K562 (cell line): ENCODE results near the gene KDM2B. TPM values are rescaled to one million over a fixed set of nuclear protein-coding genes. Genes with fewer than 3 reads are reported as not detected.

ENCODE experiments used
- MTA2 ChIP-seq: fragments of 450-650 bp; IDR thresholded peaks from 2 replicates; pipeline ENCODE4 v1.6.1; 2016; ENCODE audit warnings: low read depth
- SMAD3 ChIP-seq: fragments of 450-650 bp; formaldehyde crosslinking; conservative IDR thresholded peaks from 2 replicates; pipeline ENCODE4 v1.4.0; 2020; ENCODE audit warnings: mild to moderate bottlenecking
- ZNF212 ChIP-seq: fragments of 450-650 bp; formaldehyde crosslinking; IDR thresholded peaks from 2 replicates; pipeline ENCODE4 v1.4.0; 2020; ENCODE audit warnings: mild to moderate bottlenecking
- ZNF316 ChIP-seq: fragments of 450-650 bp; IDR thresholded peaks from 2 replicates; pipeline ENCODE4 v1.6.1; 2016
- polyA plus RNA-seq, 8 experiments: library from polyadenylated mRNA; depleted of rRNA in 4 of 8; stranded (reverse) in 5 of 8; unstranded in 3 of 8; fragments of >200 nt; fragmentation: Nextera tagmentation in 2 of 8; fragmentation: Illumina TruSeq in 1 of 8; extraction: Ambion mirVana in 2 of 8; extraction: Trizol in 1 of 8; gene quantifications; 2 replicates each; pipeline versions ENCODE4 v1.2.1 to v1.2.3, GENCODE V29; 2011 to 2014; ENCODE audit warnings: inconsistent platforms in 1 of 8, missing spikeins in 1 of 8
- total RNA-seq, 7 experiments: library from RNA; depleted of rRNA in 6 of 7; stranded (reverse); fragments of >200 nt in 6 of 7; fragmentation: Illumina TruSeq in 2 of 7; extraction: Trizol in 2 of 7; gene quantifications; 2 replicates each; pipeline versions ENCODE4 v1.2.1 to v1.2.3, GENCODE V29; 2011 to 2021; ENCODE audit warnings: low replicate concordance in 1 of 7
- TF ChIP-seq, protein P1 (sequence below), 3 experiments: fragments of 200-800 bp in 1 of 3; sonication (Bioruptor generic) in 1 of 3; sonication (generic) in 1 of 3; formaldehyde crosslinking in 1 of 3; IDR thresholded peaks; 2 replicates each; pipeline versions ENCODE4 v1.6.1 to v1.8.0; 2016 to 2022; ENCODE audit warnings: mild to moderate bottlenecking in 2 of 3, missing compliant biosample characterization in 2 of 3, missing genetic modification characterization in 2 of 3, missing genetic modification reagents in 1 of 3
- TF ChIP-seq, protein P2 (sequence below), 2 experiments: fragments of 450-650 bp; formaldehyde crosslinking in 1 of 2; IDR thresholded peaks; 2 replicates each; pipeline versions ENCODE4 v1.4.0 to v1.6.1; 2014 to 2020; ENCODE audit warnings: mild to moderate bottlenecking in 2 of 2, borderline replicate concordance in 1 of 2, low read depth in 1 of 2

KDM2B gene
- total and polyA plus RNA-seq, 9 of the 15 experiments (the other 6 are each of a cell fraction or from before 2014, with no cell fraction given), result 7.4 to 50.5 (median 22.5) TPM

DNA sequence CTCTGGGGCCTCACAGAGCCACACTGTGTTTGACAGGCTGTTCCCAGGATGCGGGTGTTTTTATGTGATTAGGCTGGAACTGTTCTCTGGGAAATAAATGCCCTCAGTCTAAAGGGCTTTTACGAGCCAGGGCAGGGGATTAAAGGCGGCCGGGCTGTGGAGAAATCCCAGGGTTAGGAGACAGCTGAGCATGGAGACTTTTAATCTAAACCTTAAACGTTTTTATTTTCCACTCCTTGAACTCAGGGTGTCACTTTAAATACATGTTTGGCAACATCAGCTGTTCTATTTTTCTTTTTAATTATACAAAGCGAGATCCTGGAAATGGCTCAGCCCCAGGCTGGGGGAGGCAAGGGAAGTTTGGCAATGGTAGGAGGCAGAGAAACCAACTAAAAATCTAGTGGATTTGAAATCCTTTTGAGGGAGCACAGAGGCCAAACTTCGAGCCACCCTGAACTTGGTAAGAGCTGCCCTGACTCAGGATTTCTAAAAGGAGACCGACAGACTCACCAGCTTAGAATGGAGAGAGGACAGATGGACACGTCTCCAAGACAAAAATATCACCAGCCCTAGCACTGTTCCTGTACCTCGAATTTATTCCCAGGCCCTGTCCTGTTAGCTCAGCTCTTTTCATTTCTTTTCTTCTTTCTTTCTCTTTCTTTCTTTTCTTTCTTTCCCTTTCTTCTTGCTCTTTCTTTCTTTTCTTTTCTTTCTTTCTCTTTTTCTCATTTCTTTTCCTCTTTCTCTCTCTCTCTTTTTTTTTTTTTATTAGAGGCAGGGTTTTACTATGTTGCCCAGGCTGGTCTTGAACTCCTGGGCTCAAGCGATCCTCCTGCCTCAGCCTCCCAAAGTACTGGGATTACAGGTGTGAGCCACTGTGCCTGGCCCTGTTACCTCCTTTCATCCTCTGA is 29.7 kb upstream of the KDM2B start (continued):
- TF ChIP-seq, protein P1, sequence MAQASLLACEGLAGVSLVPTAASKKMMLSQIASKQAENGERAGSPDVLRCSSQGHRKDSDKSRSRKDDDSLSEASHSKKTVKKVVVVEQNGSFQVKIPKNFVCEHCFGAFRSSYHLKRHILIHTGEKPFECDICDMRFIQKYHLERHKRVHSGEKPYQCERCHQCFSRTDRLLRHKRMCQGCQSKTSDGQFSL (CRISPR knock-in tag; IDR thresholded peaks at IDR 0.05), result no peak
- TF ChIP-seq, protein P1 (tag; IDR thresholded peaks at IDR 0.05), result no peak
- 0 out of 2 replicates have a peak, but pooled peaks have one; percentile 1 for TF ChIP-seq ZNF316
- TF ChIP-seq, protein P2, sequence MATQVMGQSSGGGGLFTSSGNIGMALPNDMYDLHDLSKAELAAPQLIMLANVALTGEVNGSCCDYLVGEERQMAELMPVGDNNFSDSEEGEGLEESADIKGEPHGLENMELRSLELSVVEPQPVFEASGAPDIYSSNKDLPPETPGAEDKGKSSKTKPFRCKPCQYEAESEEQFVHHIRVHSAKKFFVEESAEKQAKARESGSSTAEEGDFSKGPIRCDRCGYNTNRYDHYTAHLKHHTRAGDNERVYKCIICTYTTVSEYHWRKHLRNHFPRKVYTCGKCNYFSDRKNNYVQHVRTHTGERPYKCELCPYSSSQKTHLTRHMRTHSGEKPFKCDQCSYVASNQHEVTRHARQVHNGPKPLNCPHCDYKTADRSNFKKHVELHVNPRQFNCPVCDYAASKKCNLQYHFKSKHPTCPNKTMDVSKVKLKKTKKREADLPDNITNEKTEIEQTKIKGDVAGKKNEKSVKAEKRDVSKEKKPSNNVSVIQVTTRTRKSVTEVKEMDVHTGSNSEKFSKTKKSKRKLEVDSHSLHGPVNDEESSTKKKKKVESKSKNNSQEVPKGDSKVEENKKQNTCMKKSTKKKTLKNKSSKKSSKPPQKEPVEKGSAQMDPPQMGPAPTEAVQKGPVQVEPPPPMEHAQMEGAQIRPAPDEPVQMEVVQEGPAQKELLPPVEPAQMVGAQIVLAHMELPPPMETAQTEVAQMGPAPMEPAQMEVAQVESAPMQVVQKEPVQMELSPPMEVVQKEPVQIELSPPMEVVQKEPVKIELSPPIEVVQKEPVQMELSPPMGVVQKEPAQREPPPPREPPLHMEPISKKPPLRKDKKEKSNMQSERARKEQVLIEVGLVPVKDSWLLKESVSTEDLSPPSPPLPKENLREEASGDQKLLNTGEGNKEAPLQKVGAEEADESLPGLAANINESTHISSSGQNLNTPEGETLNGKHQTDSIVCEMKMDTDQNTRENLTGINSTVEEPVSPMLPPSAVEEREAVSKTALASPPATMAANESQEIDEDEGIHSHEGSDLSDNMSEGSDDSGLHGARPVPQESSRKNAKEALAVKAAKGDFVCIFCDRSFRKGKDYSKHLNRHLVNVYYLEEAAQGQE (IDR thresholded peaks at IDR 0.05; ENCODE audit: borderline replicate concordance), result no peak
- TF ChIP-seq, protein P2 (CRISPR knock-in tag; IDR thresholded peaks at IDR 0.05; ENCODE audit: low read depth), result no peak
- TF ChIP-seq SMAD3 (CRISPR knock-in tag), result no peak
- no peak for TF ChIP-seq ZNF212 (CRISPR knock-in tag)
- TF ChIP-seq MTA2, result 0 out of 2 replicates have a peak, but pooled peaks have one; percentile 15
